ENCODE results near the gene CCDC148.

The CCDC148 gene

DNA sequence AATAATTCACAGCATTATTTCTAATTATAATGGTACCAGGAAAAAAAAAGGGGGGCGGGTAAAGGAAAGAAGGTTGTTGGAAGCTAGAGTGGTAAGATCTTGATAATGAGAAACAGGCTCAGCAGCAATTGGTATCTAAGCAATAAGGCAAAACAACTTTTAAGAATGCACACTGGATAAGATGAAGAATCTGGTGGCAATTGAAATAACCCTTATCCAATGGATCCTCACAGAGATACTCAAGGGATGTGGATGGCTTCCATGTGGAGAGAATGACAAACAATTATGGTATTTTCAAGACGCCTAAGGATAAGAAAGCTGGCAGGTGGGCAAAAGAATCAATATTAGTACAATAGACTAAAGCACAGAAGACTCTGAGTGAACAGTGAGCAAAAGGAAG lies 201.3 kb downstream of the CCDC148 start:
- TF ChIP-seq, protein P1, sequence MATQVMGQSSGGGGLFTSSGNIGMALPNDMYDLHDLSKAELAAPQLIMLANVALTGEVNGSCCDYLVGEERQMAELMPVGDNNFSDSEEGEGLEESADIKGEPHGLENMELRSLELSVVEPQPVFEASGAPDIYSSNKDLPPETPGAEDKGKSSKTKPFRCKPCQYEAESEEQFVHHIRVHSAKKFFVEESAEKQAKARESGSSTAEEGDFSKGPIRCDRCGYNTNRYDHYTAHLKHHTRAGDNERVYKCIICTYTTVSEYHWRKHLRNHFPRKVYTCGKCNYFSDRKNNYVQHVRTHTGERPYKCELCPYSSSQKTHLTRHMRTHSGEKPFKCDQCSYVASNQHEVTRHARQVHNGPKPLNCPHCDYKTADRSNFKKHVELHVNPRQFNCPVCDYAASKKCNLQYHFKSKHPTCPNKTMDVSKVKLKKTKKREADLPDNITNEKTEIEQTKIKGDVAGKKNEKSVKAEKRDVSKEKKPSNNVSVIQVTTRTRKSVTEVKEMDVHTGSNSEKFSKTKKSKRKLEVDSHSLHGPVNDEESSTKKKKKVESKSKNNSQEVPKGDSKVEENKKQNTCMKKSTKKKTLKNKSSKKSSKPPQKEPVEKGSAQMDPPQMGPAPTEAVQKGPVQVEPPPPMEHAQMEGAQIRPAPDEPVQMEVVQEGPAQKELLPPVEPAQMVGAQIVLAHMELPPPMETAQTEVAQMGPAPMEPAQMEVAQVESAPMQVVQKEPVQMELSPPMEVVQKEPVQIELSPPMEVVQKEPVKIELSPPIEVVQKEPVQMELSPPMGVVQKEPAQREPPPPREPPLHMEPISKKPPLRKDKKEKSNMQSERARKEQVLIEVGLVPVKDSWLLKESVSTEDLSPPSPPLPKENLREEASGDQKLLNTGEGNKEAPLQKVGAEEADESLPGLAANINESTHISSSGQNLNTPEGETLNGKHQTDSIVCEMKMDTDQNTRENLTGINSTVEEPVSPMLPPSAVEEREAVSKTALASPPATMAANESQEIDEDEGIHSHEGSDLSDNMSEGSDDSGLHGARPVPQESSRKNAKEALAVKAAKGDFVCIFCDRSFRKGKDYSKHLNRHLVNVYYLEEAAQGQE (IDR thresholded peaks at IDR 0.05; ENCODE audit: insufficient read depth in 1 of 2, low read depth in 2 of 2, low read length in 2 of 2): no peak
- TF ChIP-seq SIN3A (IDR thresholded peaks at IDR 0.05; ENCODE audit: borderline replicate concordance, insufficient read depth, low read length) (no peak), FOXP2 (optimal IDR thresholded peaks at IDR 0.05; ENCODE audit: borderline replicate concordance, extremely low read depth, extremely low read length, insufficient read depth) (no peak), POLR2AphosphoS5 (IDR thresholded peaks at IDR 0.05; ENCODE audit: low read depth, low read length) (no peak), TAF1 (IDR thresholded peaks at IDR 0.05; ENCODE audit: borderline replicate concordance, insufficient read depth, low read length) (no peak)

DNA sequence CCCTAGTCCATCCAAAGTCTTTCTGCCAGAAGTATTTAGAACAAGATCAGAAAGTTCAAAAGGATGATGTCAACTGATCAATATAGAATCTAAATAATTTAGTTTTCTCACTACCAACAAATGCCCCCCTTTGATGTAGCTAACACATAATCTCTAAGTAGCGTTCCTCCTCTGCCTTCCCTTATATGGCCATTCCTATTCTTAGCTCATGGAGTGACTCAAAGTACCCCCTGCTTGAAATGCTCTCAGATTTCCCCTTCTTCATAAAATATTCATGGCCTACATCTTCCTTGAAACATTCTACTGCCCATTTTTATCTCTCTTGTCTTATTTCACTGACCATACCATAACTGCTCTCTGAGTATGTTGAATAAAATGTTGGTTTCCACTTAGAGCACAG lies 203.4 kb downstream of the CCDC148 start:
- TF ChIP-seq SIN3A (IDR thresholded peaks at IDR 0.05; ENCODE audit: borderline replicate concordance, insufficient read depth, low read length) (no peak), POLR2AphosphoS5 (IDR thresholded peaks at IDR 0.05; ENCODE audit: low read depth, low read length) (no peak)

GRCh38 chr2:158251356-158251755 lies 205.2 kb downstream of the CCDC148 start:
- no peak for TF ChIP-seq POLR2AphosphoS5 (IDR thresholded peaks at IDR 0.05; ENCODE audit: low read depth, low read length)
- TF ChIP-seq TAF1 (IDR thresholded peaks at IDR 0.05; ENCODE audit: borderline replicate concordance, insufficient read depth, low read length): no peak
- TF ChIP-seq FOXP2 (optimal IDR thresholded peaks at IDR 0.05; ENCODE audit: borderline replicate concordance, extremely low read depth, extremely low read length, insufficient read depth): no peak
- TF ChIP-seq, protein P1 (IDR thresholded peaks at IDR 0.05; ENCODE audit: insufficient read depth in 1 of 2, low read depth in 2 of 2, low read length in 2 of 2): no peak
- TF ChIP-seq SIN3A (IDR thresholded peaks at IDR 0.05; ENCODE audit: borderline replicate concordance, insufficient read depth, low read length): no peak

DNA sequence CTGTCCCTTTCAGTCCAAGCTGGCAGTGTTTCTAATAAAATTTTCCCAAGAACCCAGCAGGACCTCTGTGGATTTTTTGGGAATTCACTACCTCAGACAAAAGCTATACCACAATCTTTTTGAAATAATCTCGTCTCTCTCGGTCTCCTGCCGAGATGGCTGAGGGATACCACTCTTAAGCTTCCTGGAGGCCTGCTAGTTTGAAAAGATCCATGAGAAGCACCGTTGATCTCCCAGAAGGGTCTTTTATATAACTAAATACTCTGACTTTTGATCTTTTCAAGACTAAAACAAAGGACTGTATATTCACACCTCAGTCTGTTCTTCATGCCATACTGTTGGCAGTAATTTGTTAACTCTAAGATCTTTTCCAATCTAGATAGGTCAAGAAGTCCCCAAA lies 213.2 kb downstream of the CCDC148 start:
- TF ChIP-seq TAF1 (IDR thresholded peaks at IDR 0.05; ENCODE audit: borderline replicate concordance, insufficient read depth, low read length) (no peak), POLR2AphosphoS5 (IDR thresholded peaks at IDR 0.05; ENCODE audit: low read depth, low read length) (no peak), SIN3A (IDR thresholded peaks at IDR 0.05; ENCODE audit: borderline replicate concordance, insufficient read depth, low read length) (no peak), FOXP2 (optimal IDR thresholded peaks at IDR 0.05; ENCODE audit: borderline replicate concordance, extremely low read depth, extremely low read length, insufficient read depth) (no peak)
- TF ChIP-seq, protein P1 (IDR thresholded peaks at IDR 0.05; ENCODE audit: insufficient read depth in 1 of 2, low read depth in 2 of 2, low read length in 2 of 2): no peak

DNA sequence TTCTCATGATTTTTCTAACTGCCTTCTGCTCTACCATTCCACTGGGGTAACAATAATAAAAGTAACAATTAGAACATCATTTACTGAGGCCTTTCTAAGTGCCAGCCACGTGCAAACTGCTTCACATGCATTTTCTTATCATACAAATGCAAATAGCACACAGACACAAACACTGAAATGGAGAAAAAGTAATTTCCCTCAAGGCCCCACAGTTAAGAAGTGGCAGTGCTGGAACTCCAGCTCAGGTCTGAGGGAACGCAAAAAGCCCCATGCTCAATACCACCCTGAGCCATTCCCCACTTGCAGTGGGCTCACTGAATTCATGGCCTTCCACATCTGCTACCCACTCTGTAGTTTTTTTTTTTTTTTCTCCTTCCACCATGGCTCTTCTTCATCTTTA lies 214.3 kb downstream of the CCDC148 start:
- TF ChIP-seq POLR2AphosphoS5 (IDR thresholded peaks at IDR 0.05; ENCODE audit: low read depth, low read length) (no peak), TAF1 (IDR thresholded peaks at IDR 0.05; ENCODE audit: borderline replicate concordance, insufficient read depth, low read length) (no peak), SIN3A (IDR thresholded peaks at IDR 0.05; ENCODE audit: borderline replicate concordance, insufficient read depth, low read length) (no peak), FOXP2 (optimal IDR thresholded peaks at IDR 0.05; ENCODE audit: borderline replicate concordance, extremely low read depth, extremely low read length, insufficient read depth) (no peak)
- TF ChIP-seq, protein P1 (IDR thresholded peaks at IDR 0.05; ENCODE audit: insufficient read depth in 1 of 2, low read depth in 2 of 2, low read length in 2 of 2): no peak
